HG02571 (cell line): ENCODE data around the gene STK36.

Experiments used
- ATAC-seq: cut with Tn5 transposase; IDR thresholded peaks from one replicate; pipeline ENCODE4 v1.9.1; 2021; ENCODE audit warnings: mild to moderate bottlenecking, moderate library complexity; ENCODE audit not compliant: unreplicated experiment

Gene STK36

GRCh38 chr2:218716070-218716469 lies 44.2 kb downstream of the STK36 start:
- ATAC-seq: no peak

- no peak for ATAC-seq
These were observed 45.4 kb downstream of the STK36 start for GRCh38 chr2:218717262-218717661.

- no peak for ATAC-seq
These were observed 46.2 kb downstream of the STK36 start for GRCh38 chr2:218718058-218718457.

GRCh38 chr2:218719457-218719856 lies 47.6 kb downstream of the STK36 start:
- ATAC-seq: no peak

GRCh38 chr2:218720048-218721041 lies 48.5 kb downstream of the STK36 start:
- no peak for ATAC-seq

GRCh38 chr2:218721488-218721887 lies 49.6 kb downstream of the STK36 start:
- no peak for ATAC-seq

GRCh38 chr2:218721934-218722333 lies 50.0 kb downstream of the STK36 start:
- ATAC-seq: no peak

DNA sequence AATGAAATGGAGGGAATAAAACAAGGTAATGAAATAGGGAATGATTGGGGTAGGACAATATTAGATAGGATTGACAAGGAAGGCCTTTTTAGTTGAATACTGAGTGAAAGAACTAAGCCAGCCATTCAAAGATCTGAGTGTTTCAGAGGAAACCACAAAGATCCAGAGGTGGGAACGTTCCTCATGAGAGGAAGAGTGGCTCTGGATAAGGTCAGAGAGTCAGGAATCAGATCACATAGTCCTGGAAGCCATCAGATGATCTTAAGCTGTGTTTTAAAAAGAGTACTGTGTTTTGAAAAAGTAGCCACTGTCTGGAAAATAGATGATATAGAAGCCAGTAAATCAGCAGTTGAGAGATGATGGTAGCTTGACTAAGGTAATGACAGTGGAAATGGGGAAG lies 50.5 kb downstream of the STK36 start:
- no peak for ATAC-seq

DNA sequence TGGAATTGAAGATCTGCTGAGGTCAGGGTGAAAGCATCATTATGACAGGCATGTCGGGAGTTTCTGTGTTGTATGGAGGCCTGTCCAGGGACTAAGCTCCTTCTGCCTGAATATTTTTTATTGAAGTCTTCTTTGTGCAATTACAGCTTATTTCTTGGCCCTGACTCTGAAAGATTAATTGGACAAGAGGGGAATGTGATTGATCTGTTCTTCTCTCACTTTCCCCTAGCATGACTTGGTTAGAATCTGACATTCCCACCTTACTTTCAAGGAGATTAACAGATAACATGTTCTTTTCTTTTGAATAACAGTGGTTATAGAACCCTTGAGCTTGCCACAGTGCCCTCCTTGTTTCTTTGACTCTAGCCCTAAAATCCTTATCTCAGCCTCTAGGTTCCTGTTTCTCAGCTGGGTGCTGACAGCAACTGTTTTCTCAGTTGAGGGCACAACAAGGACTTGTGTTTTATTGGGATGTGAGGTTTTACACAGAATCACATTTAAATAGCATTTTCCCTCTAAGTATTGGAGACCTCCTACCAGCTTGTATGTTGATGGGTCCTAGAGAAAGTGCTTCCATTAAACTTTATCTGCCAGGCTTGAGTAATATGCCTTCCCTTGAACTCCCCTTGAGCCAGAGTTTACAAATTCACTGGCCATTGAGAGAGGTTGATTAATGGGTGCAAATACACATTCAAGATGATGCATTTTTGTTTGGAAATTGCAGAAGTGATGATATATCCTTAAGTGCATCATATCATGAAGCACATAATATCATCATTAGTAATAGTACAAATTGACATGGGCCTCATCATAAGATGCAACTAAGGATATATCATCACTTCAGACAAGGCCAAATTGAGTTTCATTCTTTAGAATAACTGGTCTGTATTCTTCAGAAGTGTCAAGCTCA lies 51.2 kb downstream of the STK36 start:
- ATAC-seq: no peak

DNA sequence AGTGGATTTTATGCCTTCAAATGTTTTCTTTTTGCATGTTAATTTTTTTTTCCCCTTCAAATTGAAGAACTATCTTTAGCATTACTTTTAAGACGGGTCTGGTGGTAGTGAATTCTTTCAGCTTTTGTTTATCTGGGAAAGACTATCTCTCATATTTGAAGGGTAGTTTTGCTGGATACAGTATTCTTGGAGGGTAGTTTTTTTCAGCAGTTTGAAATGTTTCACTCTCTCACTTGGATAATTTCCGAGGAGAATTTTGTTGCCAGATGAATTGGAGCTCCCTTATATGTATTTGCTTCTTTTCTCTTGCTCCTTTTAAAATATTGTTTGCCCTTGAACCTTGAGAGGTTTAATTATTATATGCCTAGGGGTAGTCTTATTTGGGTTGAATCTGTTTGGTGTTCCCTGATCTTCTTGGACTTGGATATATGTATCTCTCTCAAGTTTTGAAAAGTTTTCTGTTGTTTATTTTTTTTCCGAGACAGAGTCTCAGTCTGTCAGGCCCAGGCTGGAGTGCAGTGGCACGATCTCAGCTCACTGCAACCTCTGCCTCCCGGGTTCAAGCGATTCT lies 54.2 kb downstream of the STK36 start:
- ATAC-seq: no peak

DNA sequence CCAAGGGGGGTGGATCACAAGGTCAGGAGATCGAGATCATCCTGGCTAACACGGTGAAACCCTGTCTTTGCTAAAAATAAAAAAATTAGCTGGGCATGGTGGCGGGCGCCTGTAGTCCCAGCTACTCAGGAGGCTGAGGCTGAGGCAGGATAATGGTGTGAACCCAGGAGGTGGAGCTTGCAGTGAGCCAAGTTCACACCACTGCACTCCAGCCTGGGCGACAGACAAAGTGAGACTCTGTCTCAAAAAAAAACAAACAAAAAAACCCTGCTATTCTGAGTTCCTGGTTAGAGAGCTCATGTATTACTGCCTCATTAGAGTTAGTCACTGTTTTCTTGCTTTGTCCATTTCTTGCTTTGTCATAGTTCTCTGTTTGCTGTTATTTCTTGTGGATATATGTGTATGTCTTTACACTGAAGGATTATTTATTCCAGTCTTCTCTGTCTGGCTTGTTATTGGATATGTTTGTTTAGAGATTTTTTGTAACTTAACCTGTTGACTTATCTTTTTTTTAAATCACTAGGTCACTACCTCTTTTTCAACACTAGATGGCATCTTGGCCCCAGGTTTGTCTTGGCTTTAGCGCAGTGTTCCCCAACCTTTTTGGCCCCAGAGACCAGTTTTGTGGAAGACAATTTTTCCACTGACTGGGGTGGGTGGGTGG lies 55.7 kb downstream of the STK36 start:
- no peak for ATAC-seq

GRCh38 chr2:218729640-218730039 lies 57.8 kb downstream of the STK36 start:
- no peak for ATAC-seq

GRCh38 chr2:218732052-218732760 lies 60.3 kb downstream of the STK36 start:
- no peak for ATAC-seq

DNA sequence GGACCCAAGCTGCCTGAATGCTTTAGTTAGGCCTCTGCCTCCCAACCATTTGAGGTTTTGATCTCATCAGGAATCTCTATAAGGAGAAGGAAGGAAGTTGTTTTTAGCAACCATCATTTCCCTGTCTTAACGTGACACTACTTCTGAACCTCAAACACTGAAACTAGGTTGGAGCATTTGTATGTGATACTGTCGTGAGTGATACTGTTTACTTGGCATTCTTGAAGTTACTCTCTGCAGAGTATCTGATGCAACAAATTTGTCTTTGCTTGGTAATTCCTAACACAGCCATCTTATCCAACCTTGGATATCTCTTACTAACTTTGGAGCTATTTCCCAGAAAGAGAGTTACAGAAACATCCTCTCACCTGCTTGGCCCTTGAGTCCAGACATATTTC lies 60.9 kb downstream of the STK36 start:
- no peak for ATAC-seq

- ATAC-seq: no peak
These were observed 61.5 kb downstream of the STK36 start for GRCh38 chr2:218733171-218734021.

- ATAC-seq: no peak
These were observed 62.5 kb downstream of the STK36 start for GRCh38 chr2:218734190-218734975.

DNA sequence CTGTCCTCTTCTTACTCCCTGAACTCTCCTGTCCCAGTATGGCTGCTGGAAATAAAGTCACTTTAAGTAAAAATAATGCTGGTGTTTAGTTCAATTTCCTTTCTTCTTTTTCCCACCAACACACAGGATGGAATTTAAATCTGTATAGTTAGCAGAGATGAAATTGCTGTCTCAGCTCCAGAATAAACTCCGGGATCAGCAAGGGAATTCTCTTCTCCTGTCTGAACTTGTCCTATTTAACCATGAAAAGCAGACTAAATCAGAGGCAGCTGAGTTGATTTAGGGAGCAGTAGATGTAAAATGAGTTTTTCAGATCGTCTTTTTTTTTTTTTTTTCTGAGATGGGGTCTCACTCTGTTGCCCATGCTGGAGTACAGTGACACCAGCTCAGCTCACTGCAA lies 64.6 kb downstream of the STK36 start:
- no peak for ATAC-seq

- no peak for ATAC-seq
These were observed 71.2 kb downstream of the STK36 start for GRCh38 chr2:218743068-218743467.
